Suprapubic skin (tissue), 3 donors: ENCODE data around the gene VKORC1.
A peak's percentile ranks its signal among the peaks of the same experiment; 100 is the strongest.

ENCODE experiments used
- EP300 ChIP-seq: sonication (generic); formaldehyde crosslinking; IDR thresholded peaks from one replicate; pipeline ENCODE4 v1.6.1; 2017; ENCODE audit warnings: antibody characterized with exemption
- POLR2A ChIP-seq, 2 donors: fragments of 450-650 bp; IDR thresholded peaks; one replicate each; pipeline ENCODE4 v1.6.1; 2017; ENCODE audit warnings: antibody characterized with exemption in 2 of 2, mild to moderate bottlenecking in 2 of 2, moderate library complexity in 2 of 2
- TF ChIP-seq, protein P1 (sequence below), 2 donors: fragments of 200-600 bp in 1 of 2; fragments of 450-650 bp in 1 of 2; sonication (generic) in 1 of 2; IDR thresholded peaks; one replicate each; pipeline ENCODE4 v1.5.1; 2016 to 2019; ENCODE audit warnings: antibody characterized with exemption in 2 of 2, mild to moderate bottlenecking in 1 of 2, moderate library complexity in 1 of 2

DNA sequence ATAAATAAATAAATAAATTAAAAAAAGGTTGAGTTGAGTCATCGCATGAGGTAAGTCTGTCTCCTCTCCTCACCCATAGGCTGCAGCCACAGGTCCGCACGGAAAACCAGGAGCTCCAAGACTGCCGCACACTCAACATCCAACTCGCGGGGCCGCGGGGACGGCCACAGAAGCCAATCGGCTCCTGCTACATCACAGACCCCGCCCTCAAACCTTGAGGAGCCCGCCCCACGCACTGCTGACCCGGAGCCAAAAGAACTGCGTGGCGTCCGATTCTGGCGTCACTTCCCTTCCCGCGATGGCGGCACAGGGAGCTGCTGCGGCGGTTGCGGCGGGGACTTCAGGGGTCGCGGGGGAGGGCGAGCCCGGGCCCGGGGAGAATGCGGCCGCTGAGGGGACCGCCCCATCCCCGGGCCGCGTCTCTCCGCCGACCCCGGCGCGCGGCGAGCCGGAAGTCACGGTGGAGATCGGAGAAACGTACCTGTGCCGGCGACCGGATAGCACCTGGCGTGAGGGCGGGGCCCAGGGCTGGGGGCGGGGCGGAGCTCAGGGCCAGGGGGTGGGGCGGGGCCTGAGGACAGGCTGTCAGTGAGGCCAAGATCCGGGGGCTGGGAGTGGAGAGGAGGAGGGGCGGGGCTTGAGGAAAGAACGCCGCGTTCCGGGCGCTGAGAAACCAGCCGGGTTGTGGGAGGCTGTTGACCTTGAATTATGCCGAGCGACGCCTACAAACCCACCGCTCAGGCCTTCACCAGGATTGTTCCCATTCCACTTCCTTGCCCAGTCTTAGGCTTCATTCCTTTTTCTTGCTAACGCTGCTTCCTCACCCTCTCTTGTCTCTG is 23.0 kb upstream of the VKORC1 start, which contains the start of gene KAT8:
- TF ChIP-seq, protein P1, sequence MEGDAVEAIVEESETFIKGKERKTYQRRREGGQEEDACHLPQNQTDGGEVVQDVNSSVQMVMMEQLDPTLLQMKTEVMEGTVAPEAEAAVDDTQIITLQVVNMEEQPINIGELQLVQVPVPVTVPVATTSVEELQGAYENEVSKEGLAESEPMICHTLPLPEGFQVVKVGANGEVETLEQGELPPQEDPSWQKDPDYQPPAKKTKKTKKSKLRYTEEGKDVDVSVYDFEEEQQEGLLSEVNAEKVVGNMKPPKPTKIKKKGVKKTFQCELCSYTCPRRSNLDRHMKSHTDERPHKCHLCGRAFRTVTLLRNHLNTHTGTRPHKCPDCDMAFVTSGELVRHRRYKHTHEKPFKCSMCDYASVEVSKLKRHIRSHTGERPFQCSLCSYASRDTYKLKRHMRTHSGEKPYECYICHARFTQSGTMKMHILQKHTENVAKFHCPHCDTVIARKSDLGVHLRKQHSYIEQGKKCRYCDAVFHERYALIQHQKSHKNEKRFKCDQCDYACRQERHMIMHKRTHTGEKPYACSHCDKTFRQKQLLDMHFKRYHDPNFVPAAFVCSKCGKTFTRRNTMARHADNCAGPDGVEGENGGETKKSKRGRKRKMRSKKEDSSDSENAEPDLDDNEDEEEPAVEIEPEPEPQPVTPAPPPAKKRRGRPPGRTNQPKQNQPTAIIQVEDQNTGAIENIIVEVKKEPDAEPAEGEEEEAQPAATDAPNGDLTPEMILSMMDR (IDR thresholded peaks at IDR 0.05): no peak
- TF ChIP-seq EP300 (no peak), POLR2A (IDR thresholded peaks at IDR 0.05) (peak; percentile 24 to 82)
